RWPE2 (cell line): ENCODE data around the gene SSH3.

ENCODE experiments used
- ATAC-seq: fragments of 200-7000 bp; cut with Tn5 transposase; 3 replicates; pipeline ENCODE4 v1.9.1; 2021; ENCODE audit warnings: low read depth
- DNase-seq: peaks from one replicate; pipeline ENCODE4 v3.0.0-alpha.2; 2020; ENCODE audit warnings: low spot score
- H3K27ac ChIP-seq: fragments of 450-650 bp; 2 replicates; pipeline ENCODE4 v1.5.1; 2017; ENCODE audit warnings: mild to moderate bottlenecking; ENCODE audit not compliant: poor library complexity, severe bottlenecking
- H3K27me3 ChIP-seq: fragments of 250-450 bp; sonication (Bioruptor Pico); 2 replicates; pipeline ENCODE4 v1.5.1; 2021; ENCODE audit warnings: mild to moderate bottlenecking, moderate library complexity; ENCODE audit not compliant: insufficient read depth, poor library complexity, severe bottlenecking
- H3K36me3 ChIP-seq: fragments of 250-450 bp; sonication (Bioruptor Pico); 2 replicates; pipeline ENCODE4 v1.5.1; 2020; ENCODE audit warnings: low read depth, mild to moderate bottlenecking, moderate library complexity
- H3K4me1 ChIP-seq: fragments of 250-450 bp; sonication (Bioruptor Pico); 2 replicates; pipeline ENCODE4 v1.5.1; 2021; ENCODE audit warnings: mild to moderate bottlenecking, moderate library complexity; ENCODE audit not compliant: insufficient read depth, poor library complexity, severe bottlenecking
- H3K4me3 ChIP-seq: fragments of 250-450 bp; sonication (Bioruptor Pico); 2 replicates; pipeline ENCODE4 v1.5.1; 2021; ENCODE audit warnings: mild to moderate bottlenecking, moderate library complexity; ENCODE audit not compliant: severe bottlenecking
- H3K9me3 ChIP-seq: fragments of 250-450 bp; sonication (Bioruptor Pico); 2 replicates; pipeline ENCODE4 v1.5.1; 2021; ENCODE audit warnings: mild to moderate bottlenecking, moderate library complexity; ENCODE audit not compliant: severe bottlenecking
- CTCF ChIP-seq: fragments of 450-650 bp; IDR thresholded peaks from one replicate; pipeline ENCODE4 v1.5.1; 2017; ENCODE audit warnings: mild to moderate bottlenecking, moderate library complexity; ENCODE audit not compliant: poor library complexity, severe bottlenecking

SSH3 gene

GRCh38 chr11:67337257-67337656, 33.9 kb downstream of the SSH3 start:
- H3K27ac ChIP-seq: no peak overlapping the region
- TF ChIP-seq CTCF: no peak
- DNase-seq: no peak
- H3K4me1 ChIP-seq: no peaks in the 10 kb centered on the region
- H3K9me3 ChIP-seq: no peaks in the 10 kb centered on the region
- H3K36me3 ChIP-seq: no peaks in the 10 kb centered on the region
- no peaks in the 10 kb centered on the region for H3K27me3 ChIP-seq
- H3K4me3 ChIP-seq: no peak overlapping the region
- ATAC-seq: no peak

GRCh38 chr11:67344264-67344663, 40.9 kb downstream of the SSH3 start:
- no peak for DNase-seq
- ATAC-seq: no peak
- no peak for TF ChIP-seq CTCF
- Histone ChIP-seq H3K36me3 (no peaks in the 10 kb centered on the region), H3K4me3 (no peak overlapping the region), H3K4me1 (peaks cover 17% of the 10 kb centered on the region), H3K27ac (no peak overlapping the region), H3K9me3 (no peaks in the 10 kb centered on the region), H3K27me3 (no peaks in the 10 kb centered on the region)

- ATAC-seq: peak; percentile 9; the same call in 1 of the 3 replicates
- DNase-seq: no peak
- no peak overlapping the region for H3K4me3 ChIP-seq
- H3K4me1 ChIP-seq: peaks cover 17% of the 10 kb centered on the region
- no peak for TF ChIP-seq CTCF
- H3K9me3 ChIP-seq: no peaks in the 10 kb centered on the region
- peak overlapping the region; percentile 52 for H3K27ac ChIP-seq
- no peaks in the 10 kb centered on the region for H3K36me3 ChIP-seq
- no peaks in the 10 kb centered on the region for H3K27me3 ChIP-seq
Measured at GRCh38 chr11:67345247-67345919, 42.1 kb downstream of the SSH3 start.

GRCh38 chr11:67345920-67346819, 42.8 kb downstream of the SSH3 start:
- Histone ChIP-seq H3K27ac (peak overlapping the region; percentile 52), H3K9me3 (no peaks in the 10 kb centered on the region), H3K36me3 (no peaks in the 10 kb centered on the region), H3K4me3 (no peak overlapping the region), H3K4me1 (peaks cover 17% of the 10 kb centered on the region), H3K27me3 (no peaks in the 10 kb centered on the region)
- DNase-seq: no peak
- ATAC-seq: peak; percentile 93
- TF ChIP-seq CTCF: peak; percentile 90
